GM18508 (cell line): ENCODE measurements around the gene ANKRD6.

Source experiments
- ATAC-seq: cut with Tn5 transposase; IDR thresholded peaks from one replicate; pipeline ENCODE4 v1.9.1; 2021; ENCODE audit warnings: moderate number of reproducible peaks; ENCODE audit not compliant: insufficient read depth, unreplicated experiment

The ANKRD6 gene

GRCh38 chr6:89412071-89413005, 20.6 kb upstream of the ANKRD6 start, which contains the start of gene RRAGD:
RRAGD (minus strand) TSS chr6:89412273; CDS start chr6:89411993, 280 bp downstream.
- peak; percentile 60 for ATAC-seq

DNA sequence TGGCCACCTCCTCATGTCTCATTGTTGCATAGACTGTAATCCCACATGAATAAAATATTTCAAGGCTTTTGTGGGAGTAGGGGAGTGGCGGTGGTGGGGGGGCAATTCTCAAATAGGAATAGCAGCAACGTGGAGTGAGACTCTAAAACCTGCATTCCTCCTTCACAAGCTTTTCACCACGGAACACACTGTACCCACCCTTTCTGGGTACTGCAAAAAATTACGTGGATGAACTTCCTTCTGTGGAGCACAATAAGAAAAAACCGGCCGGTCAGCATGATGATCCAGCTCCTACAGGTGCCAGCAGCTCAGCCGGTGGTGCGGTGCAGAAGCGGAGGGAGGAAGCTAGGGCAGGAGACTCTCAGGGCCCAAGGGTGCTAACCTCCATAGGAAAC, 19.9 kb upstream of the ANKRD6 start:
- ATAC-seq: no peak

- ATAC-seq: no peak
Measured at GRCh38 chr6:89414215-89414614, 18.7 kb upstream of the ANKRD6 start.

- ATAC-seq: no peak
Measured at GRCh38 chr6:89415185-89415584, 17.8 kb upstream of the ANKRD6 start.

DNA sequence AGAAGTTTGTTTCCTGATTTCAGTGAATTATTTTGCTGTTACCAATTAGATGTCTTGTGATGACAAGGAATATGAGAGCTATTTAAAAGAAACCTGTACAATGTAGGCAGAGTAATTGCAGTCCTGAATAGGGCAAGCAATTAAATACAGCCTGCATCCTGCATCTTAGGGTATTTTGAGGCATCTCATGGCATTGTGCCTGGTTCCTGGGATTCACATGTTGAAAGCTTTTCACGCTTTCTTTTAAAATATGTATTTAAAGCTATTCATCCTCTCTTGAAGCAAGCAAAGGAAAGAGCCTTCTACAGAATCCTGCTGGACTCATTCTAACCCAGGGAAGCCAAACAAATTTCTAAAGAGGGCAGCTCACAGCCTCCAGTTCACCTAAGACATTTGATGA, 16.2 kb upstream of the ANKRD6 start:
- no peak for ATAC-seq

GRCh38 chr6:89430201-89430962, 2.6 kb upstream of the ANKRD6 start:
- no peak for ATAC-seq

DNA sequence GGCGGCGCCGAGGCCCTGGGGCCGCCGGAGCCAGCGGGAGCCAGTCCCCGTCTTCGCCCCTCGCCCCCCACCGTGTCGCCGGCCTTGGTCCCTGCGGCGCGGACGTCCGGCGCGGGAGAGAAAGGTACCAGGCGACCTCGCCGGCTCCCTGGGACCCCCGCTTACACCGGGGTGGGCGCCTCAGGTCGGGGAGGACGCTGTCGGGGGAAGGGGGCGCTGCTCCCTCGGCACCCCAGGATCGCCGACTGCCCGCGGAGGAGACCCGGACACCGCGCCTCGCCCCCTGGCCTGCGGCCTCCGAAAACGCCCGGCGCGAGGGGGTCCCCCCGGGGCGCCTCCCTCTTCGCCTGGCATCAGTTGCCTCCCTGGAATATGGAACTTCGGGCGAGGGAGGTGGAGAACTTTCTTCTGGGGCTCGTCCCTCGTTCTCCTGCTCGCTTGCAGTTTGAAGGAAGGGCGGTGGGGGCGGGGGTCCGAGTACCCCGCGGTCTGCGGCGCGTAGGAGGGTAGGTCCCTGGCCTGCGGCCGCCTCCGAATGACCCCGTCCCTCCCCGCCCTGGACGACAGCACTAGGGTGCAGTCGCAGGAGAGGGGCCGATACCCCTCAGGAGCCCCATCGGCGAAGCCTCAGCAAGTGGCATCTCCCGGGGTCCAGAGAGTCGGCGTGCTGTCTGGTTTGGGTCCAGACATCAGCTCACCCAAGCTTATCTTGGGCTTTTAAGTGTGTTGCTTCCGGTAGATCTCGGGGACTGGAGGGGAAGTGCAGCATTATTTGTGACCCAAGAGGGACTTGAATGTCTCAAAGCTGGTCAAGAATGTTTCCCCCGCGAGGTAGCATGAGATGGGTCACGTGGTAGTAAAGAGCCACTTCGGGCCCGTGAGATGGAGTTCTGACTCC, 549 bp downstream of the ANKRD6 start:
- ATAC-seq: no peak

DNA sequence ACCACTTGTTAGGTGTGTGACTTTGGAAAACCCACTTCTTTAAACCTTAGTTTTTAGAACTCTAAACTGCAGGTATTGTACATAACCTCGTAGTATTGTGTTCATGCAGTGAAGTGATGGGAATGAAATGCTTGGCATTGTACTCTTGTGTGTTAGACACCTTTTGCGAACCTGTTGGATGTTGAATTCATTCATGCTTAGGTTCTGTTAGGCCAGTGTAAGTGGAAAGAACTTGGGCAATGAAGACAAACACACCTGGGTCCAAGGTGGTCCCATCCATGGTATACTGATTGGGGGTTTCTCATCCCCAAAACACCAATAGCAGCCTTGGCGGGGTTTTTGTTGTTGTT, 1.2 kb downstream of the ANKRD6 start:
- no peak for ATAC-seq

GRCh38 chr6:89434954-89435353, 2.0 kb downstream of the ANKRD6 start:
- no peak for ATAC-seq

- no peak for ATAC-seq
Measured at GRCh38 chr6:89436226-89436625, 3.3 kb downstream of the ANKRD6 start.

DNA sequence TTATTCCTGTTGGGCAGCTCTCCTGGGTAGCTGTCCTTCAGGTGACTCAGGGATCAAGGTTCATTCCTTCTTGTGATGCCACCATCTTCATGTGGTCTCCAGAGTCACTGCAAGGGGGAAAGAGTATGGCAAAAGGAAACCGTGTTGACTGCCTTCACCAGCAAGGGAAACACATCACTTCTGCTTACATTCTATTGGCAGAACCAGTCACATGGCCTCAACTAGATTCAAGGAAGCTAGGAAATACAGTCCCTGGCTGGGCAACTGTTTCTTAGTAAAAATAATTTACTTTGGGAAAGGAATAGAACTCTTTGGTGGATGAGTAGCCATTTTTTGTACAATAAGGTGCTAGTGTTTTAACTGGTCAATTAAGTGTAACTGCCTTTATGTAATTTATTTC, 5.3 kb downstream of the ANKRD6 start:
- no peak for ATAC-seq

DNA sequence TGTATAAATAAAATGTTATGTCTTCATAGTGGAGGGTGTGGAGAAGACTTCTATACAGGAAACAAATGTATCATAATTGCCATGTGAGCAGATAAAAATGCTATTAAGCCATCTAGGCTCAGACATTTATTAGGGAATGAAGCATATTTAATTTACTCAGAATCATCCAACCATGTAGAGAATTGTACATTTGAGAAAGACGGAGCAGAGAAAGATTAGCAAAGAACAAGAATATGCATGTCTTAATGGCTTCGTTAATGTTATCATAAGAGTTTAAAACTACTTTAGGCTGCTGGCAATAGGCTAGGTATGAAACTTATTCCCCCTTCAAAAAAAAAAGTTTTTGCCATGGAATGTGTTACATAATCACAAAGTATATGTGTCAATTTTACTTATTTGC, 6.1 kb downstream of the ANKRD6 start:
- ATAC-seq: no peak

GRCh38 chr6:89440200-89440599, 7.2 kb downstream of the ANKRD6 start:
- ATAC-seq: no peak

- ATAC-seq: no peak
Measured at GRCh38 chr6:89443658-89444057, 10.7 kb downstream of the ANKRD6 start.

DNA sequence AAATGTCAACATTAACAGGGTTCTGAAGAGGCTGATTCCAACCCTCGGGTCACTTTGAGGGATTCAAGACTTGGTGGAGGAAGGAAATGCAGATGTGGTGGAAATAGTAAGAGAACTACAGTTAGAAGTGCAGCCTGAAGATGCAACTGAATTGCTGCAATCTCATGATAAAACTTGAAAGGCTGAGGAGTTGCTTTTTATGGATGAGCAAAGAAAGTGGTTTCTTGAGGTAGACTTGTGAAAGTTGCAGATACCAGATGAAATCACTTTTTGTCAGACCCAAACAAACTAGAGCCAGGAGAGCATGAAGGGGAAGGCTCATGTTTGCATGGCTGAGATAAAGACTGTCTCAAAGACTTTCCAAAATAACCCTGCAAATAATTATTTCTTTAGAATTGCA, 16.2 kb downstream of the ANKRD6 start:
- ATAC-seq: no peak

- ATAC-seq: no peak
Measured at GRCh38 chr6:89452281-89452680, 19.3 kb downstream of the ANKRD6 start.

DNA sequence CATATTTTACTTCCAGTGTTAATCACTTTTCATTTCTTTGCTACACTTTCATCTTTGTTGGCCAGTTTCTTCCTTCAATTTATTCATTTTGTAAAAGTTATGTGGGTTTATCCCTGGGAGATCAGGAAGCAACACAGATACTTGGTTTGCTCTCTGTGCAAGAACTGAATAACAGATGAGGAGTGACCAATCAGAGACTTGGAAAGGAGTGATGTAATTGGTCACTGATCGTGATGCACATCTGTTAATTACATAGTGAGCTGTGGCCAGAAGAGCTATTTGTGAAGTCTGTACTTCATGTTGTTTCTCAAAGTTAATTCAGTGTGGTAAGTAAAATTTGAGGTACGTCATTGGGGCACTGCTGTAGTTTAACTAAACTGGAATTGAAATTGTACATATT, 21.3 kb downstream of the ANKRD6 start:
- no peak for ATAC-seq

- ATAC-seq: no peak
Measured at GRCh38 chr6:89458704-89459103, 25.8 kb downstream of the ANKRD6 start.

DNA sequence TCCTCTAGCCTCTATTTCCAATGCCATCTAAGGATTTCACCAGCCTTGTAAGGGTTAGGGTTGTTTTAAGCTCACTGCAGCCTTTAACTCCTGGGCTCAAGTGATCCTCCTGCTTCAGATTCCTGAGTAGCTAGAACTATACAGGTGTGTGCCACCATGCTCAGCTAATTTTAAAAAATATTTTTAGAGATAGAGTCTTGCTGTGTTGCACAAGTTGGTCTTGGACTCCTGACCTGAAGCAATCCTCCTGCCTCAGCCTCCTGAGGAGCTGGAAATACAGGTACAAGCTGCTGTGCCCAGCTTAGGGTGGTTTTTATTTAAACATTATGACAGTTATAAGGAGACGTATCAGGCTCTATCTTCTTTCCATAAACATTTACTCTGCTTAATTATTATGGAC, 26.5 kb downstream of the ANKRD6 start:
- ATAC-seq: no peak

GRCh38 chr6:89460713-89461112, 27.8 kb downstream of the ANKRD6 start:
- ATAC-seq: no peak

- no peak for ATAC-seq
Measured at GRCh38 chr6:89462503-89462902, 29.6 kb downstream of the ANKRD6 start.
